Measurements from ENCODE around the gene NHS.
A peak's percentile ranks its signal among the peaks of the same experiment; 100 is the strongest.

NHS gene

GRCh38 chrX:17596061-17596460 lies 221.1 kb downstream of the NHS start:
- TF ChIP-seq, protein P1, sequence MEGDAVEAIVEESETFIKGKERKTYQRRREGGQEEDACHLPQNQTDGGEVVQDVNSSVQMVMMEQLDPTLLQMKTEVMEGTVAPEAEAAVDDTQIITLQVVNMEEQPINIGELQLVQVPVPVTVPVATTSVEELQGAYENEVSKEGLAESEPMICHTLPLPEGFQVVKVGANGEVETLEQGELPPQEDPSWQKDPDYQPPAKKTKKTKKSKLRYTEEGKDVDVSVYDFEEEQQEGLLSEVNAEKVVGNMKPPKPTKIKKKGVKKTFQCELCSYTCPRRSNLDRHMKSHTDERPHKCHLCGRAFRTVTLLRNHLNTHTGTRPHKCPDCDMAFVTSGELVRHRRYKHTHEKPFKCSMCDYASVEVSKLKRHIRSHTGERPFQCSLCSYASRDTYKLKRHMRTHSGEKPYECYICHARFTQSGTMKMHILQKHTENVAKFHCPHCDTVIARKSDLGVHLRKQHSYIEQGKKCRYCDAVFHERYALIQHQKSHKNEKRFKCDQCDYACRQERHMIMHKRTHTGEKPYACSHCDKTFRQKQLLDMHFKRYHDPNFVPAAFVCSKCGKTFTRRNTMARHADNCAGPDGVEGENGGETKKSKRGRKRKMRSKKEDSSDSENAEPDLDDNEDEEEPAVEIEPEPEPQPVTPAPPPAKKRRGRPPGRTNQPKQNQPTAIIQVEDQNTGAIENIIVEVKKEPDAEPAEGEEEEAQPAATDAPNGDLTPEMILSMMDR (IDR thresholded peaks at IDR 0.05; ENCODE audit: low read depth, low read length): no peak
- H3K4me3 ChIP-seq (ENCODE audit: low read depth, low read length): no peak overlapping the region

DNA sequence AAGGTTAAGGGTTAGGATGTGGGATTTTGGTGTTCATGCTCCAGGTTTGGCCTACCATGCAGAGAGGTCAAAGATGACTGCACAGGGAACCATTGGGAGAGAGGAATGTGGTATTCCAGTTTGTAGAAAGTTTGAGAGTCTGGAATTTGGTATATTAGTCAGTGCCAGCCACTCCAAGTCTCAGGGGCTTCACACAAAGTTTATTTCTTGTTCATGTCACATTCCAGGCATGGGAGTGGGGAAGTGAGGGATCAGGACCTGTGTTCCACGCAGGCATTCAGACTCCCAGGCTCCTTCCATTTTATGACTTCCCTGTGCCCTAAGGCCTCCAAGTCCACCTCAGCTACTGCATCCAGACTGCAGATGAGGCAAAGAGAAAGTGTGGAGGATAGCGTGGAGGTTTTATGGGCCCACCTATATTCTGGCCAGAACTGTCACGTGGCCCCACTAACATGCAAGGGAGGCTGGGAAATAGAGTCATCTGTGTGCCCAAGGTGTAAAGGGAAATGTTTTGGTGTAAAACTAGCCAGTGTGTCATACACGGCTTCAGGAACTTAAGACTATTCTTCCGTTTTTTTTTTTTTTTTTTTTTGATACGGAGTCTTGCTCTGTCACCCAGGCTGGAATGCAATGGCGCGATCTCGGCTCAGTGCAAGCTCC lies 221.7 kb downstream of the NHS start:
- H3K9me3 ChIP-seq: no peaks in the 10 kb centered on the region
- no peak for DNase-seq
- no peaks in the 10 kb centered on the region for H3K4me1 ChIP-seq
- no peaks in the 10 kb centered on the region for H3K36me3 ChIP-seq
- TF ChIP-seq, protein P1 (IDR thresholded peaks at IDR 0.05; ENCODE audit: low read depth, low read length): no peak
- no peak overlapping the region for H3K4me3 ChIP-seq (ENCODE audit: low read depth, low read length)
- no peaks in the 10 kb centered on the region for H3K27me3 ChIP-seq

More at GRCh38 chrX:17596061-17596460, 221.1 kb downstream of the NHS start:
- no peaks in the 10 kb centered on the region for H3K27me3 ChIP-seq
- no peaks in the 10 kb centered on the region for H3K9me3 ChIP-seq
- H3K4me1 ChIP-seq: no peaks in the 10 kb centered on the region
- no peak for DNase-seq
- no peaks in the 10 kb centered on the region for H3K36me3 ChIP-seq

DNA sequence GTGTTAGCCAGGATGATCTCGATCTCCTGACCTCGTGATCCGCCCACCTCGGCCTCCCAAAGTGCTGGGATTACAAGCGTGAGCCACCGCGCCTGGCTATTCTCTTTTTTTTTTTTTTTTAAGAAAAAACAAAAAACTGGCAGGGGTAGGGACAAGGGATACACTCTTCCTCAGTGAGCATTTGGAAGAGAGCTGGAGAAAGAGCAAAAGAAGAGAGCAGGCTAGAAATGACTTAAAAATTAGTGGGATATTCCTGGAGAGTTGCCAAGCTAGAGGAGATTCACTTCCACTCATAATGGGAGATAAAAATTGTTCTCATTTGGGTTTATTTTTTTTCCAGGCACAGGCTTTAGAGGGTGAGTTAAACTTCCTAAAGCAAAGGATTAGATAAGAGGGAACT lies 222.3 kb downstream of the NHS start:
- H3K9me3 ChIP-seq: no peaks in the 10 kb centered on the region
- H3K27me3 ChIP-seq: no peaks in the 10 kb centered on the region
- H3K4me1 ChIP-seq: no peaks in the 10 kb centered on the region
- TF ChIP-seq, protein P1 (IDR thresholded peaks at IDR 0.05; ENCODE audit: low read depth, low read length): no peak
- H3K36me3 ChIP-seq: no peaks in the 10 kb centered on the region
- peak overlapping the region; percentile 16; the same call in 1 of the 2 replicates for H3K4me3 ChIP-seq (ENCODE audit: low read depth, low read length)
- DNase-seq: no peak

GRCh38 chrX:17597836-17598439 lies 222.9 kb downstream of the NHS start:
- H3K27me3 ChIP-seq: no peaks in the 10 kb centered on the region
- DNase-seq: peak; percentile 70
- TF ChIP-seq, protein P1 (IDR thresholded peaks at IDR 0.05; ENCODE audit: low read depth, low read length): no peak
- H3K36me3 ChIP-seq: no peaks in the 10 kb centered on the region
- H3K9me3 ChIP-seq: no peaks in the 10 kb centered on the region
- peak overlapping the region; percentile 16; the same call in 1 of the 2 replicates for H3K4me3 ChIP-seq (ENCODE audit: low read depth, low read length)
- no peaks in the 10 kb centered on the region for H3K4me1 ChIP-seq

GRCh38 chrX:17601441-17602200 lies 226.6 kb downstream of the NHS start:
- TF ChIP-seq, protein P1 (IDR thresholded peaks at IDR 0.05; ENCODE audit: low read depth, low read length): no peak
- DNase-seq: no peak
- H3K36me3 ChIP-seq: no peaks in the 10 kb centered on the region
- no peaks in the 10 kb centered on the region for H3K9me3 ChIP-seq
- H3K4me1 ChIP-seq: no peaks in the 10 kb centered on the region
- no peak overlapping the region for H3K4me3 ChIP-seq (ENCODE audit: low read depth, low read length)
- H3K27me3 ChIP-seq: no peaks in the 10 kb centered on the region

Data from BE2C (cell line).